Measurements from ENCODE around the gene SH3BP5.

SH3BP5 gene

GRCh38 chr3:15291589-15292541 lies 40.5 kb downstream of the SH3BP5 start:
- TF ChIP-seq CTCF (IDR thresholded peaks at IDR 0.05; ENCODE audit: low read depth, low read length): no peak
- no peak for TF ChIP-seq EZH2phosphoT487 (IDR thresholded peaks at IDR 0.05; ENCODE audit: low read depth)
- peaks cover 20% of the 10 kb centered on the region for H3K4me1 ChIP-seq (ENCODE audit: low read length)
- peaks cover 62% of the 10 kb centered on the region for H3K36me3 ChIP-seq (replicated peaks; ENCODE audit: low read depth, low read length)
- peaks cover 90% of the 10 kb centered on the region for H4K20me1 ChIP-seq (ENCODE audit: insufficient read depth, low read length)
- no peak overlapping the region for H2AFZ ChIP-seq (ENCODE audit: low read depth, low read length)
- no peaks in the 10 kb centered on the region for H3K9me3 ChIP-seq (ENCODE audit: insufficient read depth, low read length)
- H3K4me3 ChIP-seq (ENCODE audit: low read length): no peak overlapping the region
- peak overlapping the region; percentile 0; the same call in 1 of the 2 replicates for H3K4me2 ChIP-seq (ENCODE audit: low read length)
- H3K27me3 ChIP-seq (ENCODE audit: low read depth, low read length): no peaks in the 10 kb centered on the region
- peaks cover 84% of the 10 kb centered on the region for H3K79me2 ChIP-seq (ENCODE audit: low read length)
- no peak overlapping the region for H3K27ac ChIP-seq (ENCODE audit: low read length)
- H3K9ac ChIP-seq (ENCODE audit: low read length): no peak overlapping the region

GRCh38 chr3:15290736-15291135 lies 41.6 kb downstream of the SH3BP5 start:
- H3K9ac ChIP-seq (ENCODE audit: low read length): no peak overlapping the region
- peaks cover 70% of the 10 kb centered on the region for H3K36me3 ChIP-seq (replicated peaks; ENCODE audit: low read depth, low read length)
- H3K4me2 ChIP-seq (ENCODE audit: low read length): no peak overlapping the region; the same call in 1 of the 2 replicates
- H2AFZ ChIP-seq (ENCODE audit: low read depth, low read length): no peak overlapping the region
- H3K79me2 ChIP-seq (ENCODE audit: low read length): peaks cover 86% of the 10 kb centered on the region
- H3K27ac ChIP-seq (ENCODE audit: low read length): no peak overlapping the region
- no peaks in the 10 kb centered on the region for H3K9me3 ChIP-seq (ENCODE audit: insufficient read depth, low read length)
- H3K27me3 ChIP-seq (ENCODE audit: low read depth, low read length): no peaks in the 10 kb centered on the region
- peaks cover 90% of the 10 kb centered on the region for H4K20me1 ChIP-seq (ENCODE audit: insufficient read depth, low read length)
- no peak for TF ChIP-seq CTCF (IDR thresholded peaks at IDR 0.05; ENCODE audit: low read depth, low read length)
- TF ChIP-seq EZH2phosphoT487 (IDR thresholded peaks at IDR 0.05; ENCODE audit: low read depth): no peak
- no peak overlapping the region for H3K4me3 ChIP-seq (ENCODE audit: low read length)
- H3K4me1 ChIP-seq (ENCODE audit: low read length): peaks cover 20% of the 10 kb centered on the region

GRCh38 chr3:15289661-15290060 lies 42.7 kb downstream of the SH3BP5 start:
- H3K4me3 ChIP-seq (ENCODE audit: low read length): no peak overlapping the region
- H4K20me1 ChIP-seq (ENCODE audit: insufficient read depth, low read length): peaks cover 90% of the 10 kb centered on the region
- no peaks in the 10 kb centered on the region for H3K27me3 ChIP-seq (ENCODE audit: low read depth, low read length)
- TF ChIP-seq EZH2phosphoT487 (IDR thresholded peaks at IDR 0.05; ENCODE audit: low read depth): no peak
- no peak for TF ChIP-seq CTCF (IDR thresholded peaks at IDR 0.05; ENCODE audit: low read depth, low read length)
- no peak overlapping the region for H2AFZ ChIP-seq (ENCODE audit: low read depth, low read length)
- H3K9ac ChIP-seq (ENCODE audit: low read length): no peak overlapping the region
- peaks cover 87% of the 10 kb centered on the region for H3K79me2 ChIP-seq (ENCODE audit: low read length)
- no peak overlapping the region for H3K4me2 ChIP-seq (ENCODE audit: low read length)
- H3K4me1 ChIP-seq (ENCODE audit: low read length): peaks cover 20% of the 10 kb centered on the region
- no peak overlapping the region for H3K27ac ChIP-seq (ENCODE audit: low read length)
- H3K9me3 ChIP-seq (ENCODE audit: insufficient read depth, low read length): no peaks in the 10 kb centered on the region
- H3K36me3 ChIP-seq (replicated peaks; ENCODE audit: low read depth, low read length): peaks cover 68% of the 10 kb centered on the region

GRCh38 chr3:15288331-15289035 lies 43.9 kb downstream of the SH3BP5 start:
- Histone ChIP-seq H3K27me3 (ENCODE audit: low read depth, low read length) (no peaks in the 10 kb centered on the region), H3K79me2 (ENCODE audit: low read length) (peaks cover 93% of the 10 kb centered on the region), H4K20me1 (ENCODE audit: insufficient read depth, low read length) (peaks cover 93% of the 10 kb centered on the region), H3K4me2 (ENCODE audit: low read length) (no peak overlapping the region), H3K4me1 (ENCODE audit: low read length) (peaks cover 20% of the 10 kb centered on the region), H3K9ac (ENCODE audit: low read length) (no peak overlapping the region), H3K9me3 (ENCODE audit: insufficient read depth, low read length) (no peaks in the 10 kb centered on the region), H3K36me3 (replicated peaks; ENCODE audit: low read depth, low read length) (peaks cover 63% of the 10 kb centered on the region), H3K27ac (ENCODE audit: low read length) (no peak overlapping the region), H2AFZ (ENCODE audit: low read depth, low read length) (no peak overlapping the region), H3K4me3 (ENCODE audit: low read length) (no peak overlapping the region)
- TF ChIP-seq CTCF (IDR thresholded peaks at IDR 0.05; ENCODE audit: low read depth, low read length) (no peak), EZH2phosphoT487 (IDR thresholded peaks at IDR 0.05; ENCODE audit: low read depth) (no peak)
